ENCODE measurements around the gene CYP3A7. TPM values are rescaled to one million over a fixed set of nuclear protein-coding genes. Genes with fewer than 3 reads are reported as not detected.
"Not testable (repeated sequence)": the region's sequence is repeated elsewhere in the genome, so short reads cannot be mapped to it uniquely, and the experiment has no call there.

Gene CYP3A7
- total RNA-seq, 2 experiments from 2014 or later = not detected

- DNase-seq = no peak
- Histone ChIP-seq H3K36me3 (ENCODE audit: insufficient read depth, low read length) (no peaks in the 10 kb centered on the region), H3K4me1 (ENCODE audit: insufficient read depth, low read length) (no peaks in the 10 kb centered on the region), H3K27me3 (ENCODE audit: control insufficient read depth in 1 of 2, insufficient read depth in 2 of 2, low read length in 2 of 2) (no peaks in the 10 kb centered on the region), H3K4me3 (ENCODE audit: low read length) (no peak overlapping the region), H3K27ac (ENCODE audit: low read depth in 1 of 2, low read length in 2 of 2) (no peak overlapping the region), H3K9me3 (ENCODE audit: control insufficient read depth in 1 of 2, insufficient read depth in 1 of 2, low read length in 2 of 2) (no peaks in the 10 kb centered on the region)
- Mint-ChIP-seq H3K27me3 (no peaks in the 10 kb centered on the region), H3K36me3 (ENCODE audit: low read depth) (no peaks in the 10 kb centered on the region), H3K4me3 (no peak overlapping the region), H3K9me3 (no peaks in the 10 kb centered on the region), H3K27ac (no peak overlapping the region), H3K4me1 (ENCODE audit: low read depth) (no peaks in the 10 kb centered on the region)
- ATAC-seq (ENCODE audit: poor library complexity) = no peak
- ChIA-PET POLR2A (no interaction called here), CTCF (no interaction called here)
- TF ChIP-seq CTCF (IDR thresholded peaks at IDR 0.05) = no peak
- intact Hi-C loops (cut with DNase I, micrococcal nuclease) = no loop called here
These were observed 2.7 kb upstream of the CYP3A7 start for GRCh38 chr7:99737726-99738125.

- DNase-seq; H3K4me1 ChIP-seq (ENCODE audit: insufficient read depth, low read length); H3K36me3 ChIP-seq (ENCODE audit: insufficient read depth, low read length); intact Hi-C loops (cut with DNase I, micrococcal nuclease); CTCF ChIA-PET; H3K4me3 Mint-ChIP-seq; H3K27me3 ChIP-seq (ENCODE audit: control insufficient read depth in 1 of 2, insufficient read depth in 2 of 2, low read length in 2 of 2); H3K27ac ChIP-seq (ENCODE audit: low read depth in 1 of 2, low read length in 2 of 2); H3K4me3 ChIP-seq (ENCODE audit: low read length); H3K27ac Mint-ChIP-seq; POLR2A ChIA-PET; H3K27me3 Mint-ChIP-seq; H3K9me3 ChIP-seq (ENCODE audit: control insufficient read depth in 1 of 2, insufficient read depth in 1 of 2, low read length in 2 of 2); H3K4me1 Mint-ChIP-seq (ENCODE audit: low read depth); H3K36me3 Mint-ChIP-seq (ENCODE audit: low read depth); H3K9me3 Mint-ChIP-seq; ATAC-seq (ENCODE audit: poor library complexity): not testable (repeated sequence)
These were observed 1.7 kb upstream of the CYP3A7 start for GRCh38 chr7:99736667-99737066.

GRCh38 chr7:99733448-99733847 lies 1.5 kb downstream of the CYP3A7 start:
- POLR2A ChIA-PET = no interaction called here

More at GRCh38 chr7:99733448-99733847, 1.5 kb downstream of the CYP3A7 start:
- CTCF ChIA-PET = no interaction called here
- H3K4me3 Mint-ChIP-seq = no peak overlapping the region
- H3K27ac Mint-ChIP-seq = no peak overlapping the region
- H3K27ac ChIP-seq (ENCODE audit: low read depth in 1 of 2, low read length in 2 of 2) = no peak overlapping the region
- peak in 3 of 14 experiments; percentile 15 to 22 (median 16) for DNase-seq
- TF ChIP-seq CTCF (IDR thresholded peaks at IDR 0.05) = peak; percentile 39
- H3K27me3 ChIP-seq (ENCODE audit: control insufficient read depth in 1 of 2, insufficient read depth in 2 of 2, low read length in 2 of 2) = no peaks in the 10 kb centered on the region
- no peaks in the 10 kb centered on the region for H3K4me1 ChIP-seq (ENCODE audit: insufficient read depth, low read length)
- no peaks in the 10 kb centered on the region for H3K4me1 Mint-ChIP-seq (ENCODE audit: low read depth)
- no peak overlapping the region for H3K4me3 ChIP-seq (ENCODE audit: low read length)
- H3K9me3 Mint-ChIP-seq = no peaks in the 10 kb centered on the region
- H3K36me3 Mint-ChIP-seq (ENCODE audit: low read depth) = no peaks in the 10 kb centered on the region
- intact Hi-C loops (cut with DNase I, micrococcal nuclease) = no loop called here
- H3K27me3 Mint-ChIP-seq = no peaks in the 10 kb centered on the region
- no peaks in the 10 kb centered on the region for H3K36me3 ChIP-seq (ENCODE audit: insufficient read depth, low read length)
- ATAC-seq (ENCODE audit: poor library complexity) = no peak
- no peaks in the 10 kb centered on the region for H3K9me3 ChIP-seq (ENCODE audit: control insufficient read depth in 1 of 2, insufficient read depth in 1 of 2, low read length in 2 of 2)

Measured in CD4-positive, alpha-beta T cell (primary cell).